Measurements from ENCODE around the gene KCNQ2. TPM values are rescaled to one million over a fixed set of nuclear protein-coding genes. Genes with fewer than 3 reads are reported as not detected.

KCNQ2 gene
- polyA plus RNA-seq, 4 donors: 3.7 to 9.6 (median 5.5) TPM

DNA sequence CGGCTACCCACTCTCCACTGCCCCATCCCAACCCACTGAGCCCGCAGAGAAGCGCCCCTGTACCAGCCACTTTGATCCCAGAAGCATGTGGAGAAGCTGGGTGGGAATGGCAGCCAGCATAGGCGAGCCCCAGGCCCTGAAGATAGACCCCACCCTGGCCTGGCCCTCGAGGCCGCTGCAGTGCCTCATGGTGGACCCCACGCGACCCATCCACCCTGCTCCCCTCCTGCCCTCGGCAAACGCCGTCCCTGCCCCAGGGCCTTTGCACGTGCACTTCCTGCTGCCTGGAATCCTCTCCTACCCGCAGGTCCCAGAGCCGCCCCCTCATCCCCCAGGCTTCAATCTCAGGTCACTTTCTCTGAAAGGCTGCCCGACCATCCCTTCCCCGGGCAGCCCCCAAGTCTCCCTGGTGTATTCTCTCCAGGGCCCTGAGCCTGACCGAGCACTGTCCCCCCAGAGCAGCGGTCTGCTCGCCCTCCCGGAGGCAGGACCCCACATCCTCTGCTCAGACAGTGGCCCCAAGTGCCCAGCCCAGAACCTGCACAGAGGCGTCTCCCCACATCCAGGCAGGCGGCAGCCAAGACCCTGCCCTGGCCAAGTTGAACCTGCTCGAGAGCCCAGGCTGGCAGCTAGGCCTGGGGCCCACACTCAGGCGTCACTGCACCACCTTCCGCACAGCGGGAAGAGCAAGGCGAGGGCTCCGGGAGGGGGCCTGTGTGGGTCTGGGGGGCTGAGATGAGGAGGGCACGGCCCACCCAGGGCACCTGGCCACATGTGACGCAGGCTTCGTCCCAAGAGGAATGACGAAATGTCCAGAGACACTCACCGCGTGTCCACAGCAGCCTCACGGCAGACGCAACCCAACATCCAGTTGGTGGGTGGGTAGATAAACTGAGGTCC is 14.0 kb downstream of the KCNQ2 start:
- DNase-seq (ENCODE audit: low read depth in 4 of 4, low spot score in 2 of 4): no peak

DNA sequence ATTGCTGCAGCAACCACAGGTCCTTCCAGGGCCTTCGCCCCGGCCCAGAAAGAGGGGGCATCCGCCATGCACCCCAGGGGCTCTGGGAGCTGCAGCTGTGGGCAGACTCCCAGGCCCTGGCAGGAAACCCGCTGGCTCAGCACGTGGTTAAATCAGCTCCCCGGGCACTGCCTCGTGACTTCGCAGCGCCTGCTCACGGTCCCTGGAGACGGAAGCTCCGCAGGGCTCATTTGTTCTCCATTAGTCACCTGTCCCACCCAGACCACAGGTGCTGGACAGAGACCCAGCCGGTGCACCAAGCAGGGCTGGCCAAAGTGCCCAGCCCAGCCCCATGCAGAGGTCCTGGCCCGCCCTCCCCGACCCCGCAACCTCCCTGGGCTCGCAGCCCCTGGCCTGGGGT is 14.7 kb downstream of the KCNQ2 start:
- no peak for DNase-seq (ENCODE audit: low read depth in 4 of 4, low spot score in 2 of 4)

DNA sequence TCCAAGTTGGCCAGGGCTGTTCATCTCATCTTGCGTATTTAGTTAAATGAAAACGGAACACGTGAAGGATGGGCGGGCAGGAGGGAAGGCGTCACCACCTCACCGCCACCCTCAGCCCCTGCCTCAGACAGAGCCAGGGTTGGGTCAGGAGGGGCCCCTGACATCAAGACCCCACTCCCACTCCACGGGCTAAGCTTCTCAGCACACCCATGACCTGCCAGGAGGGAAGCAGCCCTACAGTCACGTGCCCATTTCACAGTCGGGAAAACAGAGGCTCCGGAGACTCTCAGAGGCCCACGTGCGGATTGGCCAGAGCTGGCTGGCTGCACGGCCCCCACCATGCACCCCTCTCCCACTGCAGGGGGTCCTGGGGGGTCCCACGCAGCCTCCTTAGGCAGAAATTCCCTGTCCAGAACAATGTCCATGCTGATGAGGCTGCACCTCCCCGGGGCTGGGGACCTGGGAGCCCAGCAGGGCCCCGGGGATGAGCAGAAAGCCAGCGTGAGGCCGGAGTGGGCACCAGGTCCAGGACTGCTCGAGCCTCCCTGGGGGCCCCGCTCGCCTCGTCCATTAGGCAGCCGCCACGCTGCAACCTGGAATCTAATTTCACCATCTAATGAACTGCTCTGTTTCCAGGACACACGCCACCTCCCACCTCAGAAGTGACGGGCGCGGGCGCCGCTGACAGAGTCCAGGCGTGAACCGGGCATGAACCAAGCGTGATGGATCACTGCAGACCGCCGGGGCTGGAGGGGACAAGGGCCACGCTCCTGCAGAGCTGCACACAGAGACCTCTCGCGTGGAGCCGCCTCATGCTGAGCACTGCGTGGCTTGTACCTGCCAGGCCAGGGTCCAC is 15.8 kb downstream of the KCNQ2 start:
- DNase-seq (ENCODE audit: low read depth in 4 of 4, low spot score in 2 of 4): no peak

- DNase-seq (ENCODE audit: low read depth in 4 of 4, low spot score in 2 of 4): no peak
These were observed 16.9 kb downstream of the KCNQ2 start for GRCh38 chr20:63455568-63455859.

DNA sequence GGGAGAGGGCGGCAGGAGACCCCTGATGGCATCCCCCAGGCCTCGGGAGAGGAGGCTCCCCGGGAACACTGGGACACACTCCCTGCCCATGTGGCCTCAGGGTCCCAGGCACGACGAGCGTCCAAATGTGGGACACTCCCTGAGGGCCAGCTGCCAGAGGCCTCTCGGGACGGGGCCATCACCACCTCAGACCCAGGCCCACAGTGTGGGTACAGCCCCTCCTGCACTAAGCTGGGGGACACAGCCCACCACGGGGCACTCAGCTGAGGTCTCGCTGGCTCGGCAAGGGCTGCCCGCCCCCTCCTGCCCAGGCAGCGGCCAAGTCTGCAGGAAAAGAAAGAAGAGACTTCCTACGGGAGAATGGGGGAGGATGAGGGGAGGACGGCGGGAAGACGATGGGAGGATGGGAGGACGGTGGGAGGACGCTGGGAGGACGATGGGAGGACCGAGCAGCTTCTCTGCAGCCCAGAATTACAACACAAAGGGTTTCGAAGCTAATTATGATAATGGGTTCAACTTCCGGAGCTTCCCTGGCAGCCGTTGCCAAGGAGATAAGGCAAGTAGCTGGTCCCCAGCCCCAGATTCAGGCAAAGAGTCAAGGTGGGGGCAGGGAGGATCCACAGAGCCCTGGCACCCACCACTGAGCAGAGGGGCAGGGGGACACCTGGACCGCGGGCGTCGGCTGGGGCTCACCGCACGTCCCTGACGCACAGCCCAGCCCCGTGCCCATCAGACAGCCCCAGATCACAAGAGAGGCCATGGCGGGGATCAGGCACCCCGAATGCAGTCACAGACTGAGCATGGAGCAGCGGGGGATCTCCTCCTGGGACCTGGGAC is 17.5 kb downstream of the KCNQ2 start:
- no peak for DNase-seq (ENCODE audit: low read depth in 4 of 4, low spot score in 2 of 4)

DNA sequence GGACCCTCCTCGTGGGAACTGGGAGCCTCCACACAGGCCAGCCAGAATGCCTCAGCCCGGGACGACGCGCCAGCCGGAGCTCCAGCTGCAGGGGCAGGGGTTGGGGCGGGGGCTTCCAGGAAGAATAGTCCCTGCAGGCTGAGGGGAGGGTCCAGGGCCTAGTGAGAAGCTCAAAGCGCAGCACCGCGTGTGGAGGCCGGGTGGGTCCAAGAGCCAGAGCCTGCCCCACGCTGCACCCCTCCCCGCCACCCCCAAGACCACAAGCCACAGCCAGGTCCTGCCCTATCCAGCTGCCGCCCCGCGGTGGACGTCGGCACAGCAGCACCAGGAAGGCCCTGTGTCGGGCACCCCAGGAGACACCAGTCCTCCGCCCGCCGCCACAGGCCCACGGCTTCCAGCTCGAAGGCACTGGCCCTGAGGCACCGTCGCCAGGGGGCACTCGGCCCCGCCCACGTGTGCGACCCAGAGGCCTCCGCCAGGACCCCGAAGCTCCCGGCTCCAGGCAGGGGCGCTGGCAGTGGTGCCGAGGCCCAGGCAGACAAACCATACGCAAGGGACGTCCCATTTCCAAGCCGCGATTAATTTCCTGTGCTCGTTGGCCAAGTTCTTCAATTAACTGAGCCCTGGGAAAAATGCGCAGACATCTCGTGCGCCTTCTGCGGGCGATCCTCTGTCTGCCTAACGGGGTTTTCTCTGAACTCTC is 19.5 kb downstream of the KCNQ2 start:
- no peak for DNase-seq (ENCODE audit: low read depth in 4 of 4, low spot score in 2 of 4)

GRCh38 chr20:63452341-63452740 is 20.1 kb downstream of the KCNQ2 start:
- no peak for DNase-seq (ENCODE audit: low read depth in 4 of 4, low spot score in 2 of 4)

DNA sequence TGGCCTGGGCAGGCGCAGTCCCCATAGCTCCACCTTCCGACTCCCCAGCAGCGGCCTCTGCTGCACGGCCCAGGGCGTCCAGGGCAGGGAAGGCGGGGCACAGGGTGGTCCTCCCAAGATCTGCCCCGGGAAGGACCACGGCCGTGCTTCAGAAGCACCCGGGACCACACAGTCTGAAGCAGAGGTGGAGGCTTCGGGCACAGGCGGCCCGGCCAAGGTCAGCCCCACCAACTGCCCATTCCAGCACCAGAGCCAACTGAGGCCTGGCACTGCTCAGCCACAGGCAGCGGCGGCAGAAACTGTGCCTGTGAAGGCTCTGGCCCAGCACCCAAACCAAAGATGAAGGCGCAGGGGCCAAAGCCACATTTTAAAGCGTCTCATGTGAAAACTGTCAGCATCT is 20.6 kb downstream of the KCNQ2 start:
- DNase-seq (ENCODE audit: low read depth in 4 of 4, low spot score in 2 of 4): no peak

DNA sequence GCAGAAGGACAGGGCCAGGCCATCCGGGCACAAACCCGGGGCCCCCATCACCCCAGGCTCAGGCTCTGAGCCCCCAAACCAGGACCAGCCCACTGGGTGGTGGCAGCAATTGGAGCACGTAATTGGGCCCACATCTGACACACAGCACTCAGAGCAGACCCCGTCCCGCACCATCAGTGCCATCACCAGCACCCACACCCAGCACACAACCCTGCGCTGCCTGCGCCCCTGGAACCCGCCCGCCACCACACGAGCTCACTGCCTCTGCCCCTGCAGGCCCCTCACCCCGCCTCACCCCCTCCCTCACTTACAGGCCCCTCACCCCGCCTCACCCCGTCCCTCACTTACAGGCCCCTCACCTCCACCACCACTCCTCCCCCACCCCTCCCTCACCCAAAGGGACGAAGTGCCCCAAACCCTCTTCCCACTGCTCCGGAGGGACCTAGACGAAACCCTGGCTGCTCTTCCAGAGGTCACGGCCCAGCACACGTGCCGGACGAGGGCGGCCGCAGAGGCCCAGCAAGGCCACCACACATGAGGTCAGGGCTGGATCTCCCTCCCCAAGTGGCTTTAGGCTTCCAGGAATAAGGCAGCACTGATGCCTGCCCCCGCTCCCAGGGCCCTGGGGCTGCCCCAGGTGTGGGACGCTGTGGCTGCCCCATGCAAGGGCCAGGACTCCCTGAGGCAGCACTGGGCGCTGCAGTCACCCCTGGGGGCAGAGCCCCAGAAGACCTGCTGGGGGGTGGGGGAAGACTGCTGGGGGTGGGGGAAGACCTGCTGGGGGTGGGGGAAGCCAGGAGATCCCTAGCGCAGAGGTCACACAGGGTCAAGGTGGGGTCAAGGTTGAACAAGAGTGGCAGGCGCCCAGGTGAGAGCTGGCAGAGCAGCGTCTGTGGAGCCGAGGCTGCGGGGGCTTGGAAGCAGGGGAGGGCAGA is 22.4 kb downstream of the KCNQ2 start:
- DNase-seq (ENCODE audit: low read depth in 4 of 4, low spot score in 2 of 4): no peak

DNA sequence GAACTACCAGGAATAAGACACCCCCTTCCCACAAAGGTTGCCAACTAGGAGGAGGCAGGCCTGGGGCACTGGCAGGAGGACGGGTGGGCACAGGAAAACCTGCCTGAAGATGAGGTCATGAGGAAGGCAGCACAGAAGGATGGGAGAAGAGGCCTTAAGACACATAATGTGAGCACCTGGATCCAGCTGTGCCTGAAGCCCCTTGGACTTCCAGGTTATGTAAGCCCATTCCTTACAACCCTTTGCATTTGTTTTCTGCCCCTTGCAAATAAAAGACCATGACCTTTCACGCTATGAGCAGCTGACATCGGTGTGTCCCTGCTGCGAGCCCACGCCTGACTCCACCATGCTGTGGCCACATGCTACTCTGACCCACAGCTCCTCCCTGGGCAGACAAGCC is 23.4 kb downstream of the KCNQ2 start:
- no peak for DNase-seq (ENCODE audit: low read depth in 4 of 4, low spot score in 2 of 4)

GRCh38 chr20:63448031-63448430 is 24.4 kb downstream of the KCNQ2 start:
- DNase-seq (ENCODE audit: low read depth in 4 of 4, low spot score in 2 of 4): no peak

- DNase-seq (ENCODE audit: low read depth in 4 of 4, low spot score in 2 of 4): no peak
These were observed 25.1 kb downstream of the KCNQ2 start for GRCh38 chr20:63447320-63447719.

GRCh38 chr20:63446216-63447024 is 26.0 kb downstream of the KCNQ2 start:
- no peak for DNase-seq (ENCODE audit: low read depth in 4 of 4, low spot score in 2 of 4)

GRCh38 chr20:63445075-63445734 is 27.2 kb downstream of the KCNQ2 start:
- no peak for DNase-seq (ENCODE audit: low read depth in 4 of 4, low spot score in 2 of 4)

DNA sequence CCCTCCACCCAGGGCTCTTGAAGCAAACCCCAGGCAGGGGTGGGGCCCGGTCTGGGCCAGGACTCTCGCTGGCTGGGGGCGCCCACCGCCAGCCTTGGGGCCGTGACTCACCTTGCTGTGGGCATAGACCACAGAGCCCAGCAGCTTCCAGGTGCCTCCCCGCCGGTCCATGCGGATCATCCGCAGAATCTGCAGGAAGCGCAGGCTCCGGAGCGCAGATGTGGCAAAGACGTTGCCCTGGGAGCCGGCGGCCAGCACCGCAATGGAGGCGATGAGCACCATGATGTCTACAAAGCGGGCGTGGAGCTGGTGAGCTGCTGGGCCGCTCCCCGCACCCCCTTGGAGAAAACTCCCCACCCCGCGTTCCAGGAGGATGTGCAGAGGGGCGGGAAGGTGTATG is 27.9 kb downstream of the KCNQ2 start:
- DNase-seq (ENCODE audit: low read depth in 4 of 4, low spot score in 2 of 4): no peak

- no peak for DNase-seq (ENCODE audit: low read depth in 4 of 4, low spot score in 2 of 4)
These were observed 28.7 kb downstream of the KCNQ2 start for GRCh38 chr20:63443606-63444395.

GRCh38 chr20:63442100-63442493 is 30.4 kb downstream of the KCNQ2 start:
- DNase-seq (ENCODE audit: low read depth in 4 of 4, low spot score in 2 of 4): no peak

All from left renal cortex interstitium (tissue), 4 donors.